Fibroblast of lung (primary cell): ENCODE results near the gene UBAP1L. TPM values are rescaled to one million over a fixed set of nuclear protein-coding genes. Genes with fewer than 3 reads are reported as not detected.
A peak's percentile ranks its signal among the peaks of the same experiment; 100 is the strongest.

ENCODE experiments used
- DNase-seq, 2 donors: peaks; one replicate each; pipeline versions ENCODE4 v3.0.0 to v3.0.0-alpha.2; 2010; ENCODE audit warnings: low read depth in 2 of 2
- H2AFZ ChIP-seq: 2 replicates; pipeline ENCODE4 v1.5.1; 2012; ENCODE audit warnings: low read length, control low read depth, inconsistent platforms
- H3K27ac ChIP-seq: 2 replicates; pipeline ENCODE4 v1.5.1; 2011; ENCODE audit warnings: low read length, control low read depth; ENCODE audit not compliant: insufficient read depth
- H3K27me3 ChIP-seq: 2 replicates; pipeline ENCODE4 v1.5.1; 2011; ENCODE audit warnings: mild to moderate bottlenecking, low read length; ENCODE audit not compliant: control insufficient read depth, insufficient read depth
- H3K36me3 ChIP-seq: 2 replicates; pipeline ENCODE4 v1.5.1; 2011; ENCODE audit warnings: low read length; ENCODE audit not compliant: control insufficient read depth, insufficient read depth
- H3K4me1 ChIP-seq: 2 replicates; pipeline ENCODE4 v1.5.1; 2011; ENCODE audit warnings: low read length; ENCODE audit not compliant: control insufficient read depth, insufficient read depth; ENCODE audit errors: extremely low read depth
- H3K4me2 ChIP-seq: 2 replicates; pipeline ENCODE4 v1.5.1; 2011; ENCODE audit warnings: low read length, control low read depth; ENCODE audit not compliant: insufficient read depth; ENCODE audit errors: extremely low read depth
- H3K4me3 ChIP-seq, 4 experiments: fragments of 200-600 bp in 1 of 4; sonication (generic) in 1 of 4; replicated peaks in 1 of 4; 2 replicates each; pipeline ENCODE4 v1.5.1; 2011 to 2016; ENCODE audit warnings: low read length in 4 of 4, low read depth in 3 of 4, mild to moderate bottlenecking in 3 of 4, control low read depth in 2 of 4, inconsistent platforms in 1 of 4, mixed read lengths in 1 of 4; ENCODE audit not compliant: insufficient read depth in 1 of 4; ENCODE audit errors: control extremely low read depth in 1 of 4
- H3K79me2 ChIP-seq: 2 replicates; pipeline ENCODE4 v1.5.1; 2012; ENCODE audit warnings: mild to moderate bottlenecking, low read length, inconsistent platforms; ENCODE audit not compliant: control insufficient read depth, insufficient read depth
- H3K9ac ChIP-seq: 2 replicates; pipeline ENCODE4 v1.5.1; 2011; ENCODE audit warnings: mild to moderate bottlenecking, low read length, control low read depth; ENCODE audit not compliant: insufficient read depth
- H3K9me3 ChIP-seq: 2 replicates; pipeline ENCODE4 v1.5.1; 2012; ENCODE audit warnings: low read depth, low read length; ENCODE audit not compliant: control insufficient read depth, insufficient read depth
- H4K20me1 ChIP-seq: 2 replicates; pipeline ENCODE4 v1.5.1; 2011; ENCODE audit warnings: low read length; ENCODE audit not compliant: control insufficient read depth, insufficient read depth; ENCODE audit errors: extremely low read depth
- CTCF ChIP-seq, 2 donors: IDR thresholded peaks in 1 of 2; conservative IDR thresholded peaks in 1 of 2; 1 replicate in 1 of 2; 2 replicates in 1 of 2; pipeline ENCODE4 v1.5.1; 2011 to 2012; ENCODE audit warnings: low read length in 2 of 2, control low read depth in 1 of 2, inconsistent platforms in 1 of 2, low read depth in 1 of 2, mild to moderate bottlenecking in 1 of 2
- EZH2 ChIP-seq: IDR thresholded peaks from 2 replicates; pipeline ENCODE4 v1.5.1; 2012; ENCODE audit warnings: low read length, control low read depth, mild to moderate bottlenecking; ENCODE audit errors: missing control alignments
- polyA plus RNA-seq, 2 donors: library from polyadenylated mRNA; depleted of rRNA in 1 of 2; stranded (reverse) in 1 of 2; unstranded in 1 of 2; fragments of >200 nt; gene quantifications; 2 replicates each; pipeline ENCODE4 v1.2.1, GENCODE V29; 2011 to 2012; ENCODE audit warnings: missing spikeins in 1 of 2
- total RNA-seq: library from RNA; depleted of rRNA; stranded (reverse); fragments of >200 nt; gene quantifications from 2 replicates; pipeline ENCODE4 v1.2.1, GENCODE V29; 2014

Gene UBAP1L
- total and polyA plus RNA-seq, 2 donors (not counting 1 experiment from before 2014, with no cell fraction given): 0.33 to 0.99 TPM

GRCh38 chr15:65056868-65057548, 58.0 kb downstream of the UBAP1L start:
- Histone ChIP-seq H3K4me2 (no peak overlapping the region), H3K4me1 (peaks cover 19% of the 10 kb centered on the region)

GRCh38 chr15:65056106-65056505, 58.9 kb downstream of the UBAP1L start:
- no peaks in the 10 kb centered on the region for H4K20me1 ChIP-seq
- H3K27me3 ChIP-seq: no peaks in the 10 kb centered on the region
- H3K9ac ChIP-seq: no peak overlapping the region
- no peak overlapping the region for H3K27ac ChIP-seq
- peaks cover 21% of the 10 kb centered on the region for H3K4me1 ChIP-seq
- no peak for DNase-seq
- TF ChIP-seq CTCF (conservative IDR thresholded peaks at IDR 0.05 in 1 of 2, IDR thresholded peaks at IDR 0.05 in 1 of 2; ENCODE audit: low read depth in 1 of 2, low read length in 2 of 2): no peak
- TF ChIP-seq EZH2: no peak
- H3K4me3 ChIP-seq: no peak overlapping the region
- no peak overlapping the region for H2AFZ ChIP-seq
- H3K36me3 ChIP-seq: peaks cover 2% of the 10 kb centered on the region
- no peaks in the 10 kb centered on the region for H3K79me2 ChIP-seq
- H3K4me2 ChIP-seq: no peak overlapping the region
- H3K9me3 ChIP-seq: no peaks in the 10 kb centered on the region

More at GRCh38 chr15:65056868-65057548, 58.0 kb downstream of the UBAP1L start:
- no peak overlapping the region for H3K27ac ChIP-seq
- H3K27me3 ChIP-seq: no peaks in the 10 kb centered on the region
- peaks cover 2% of the 10 kb centered on the region for H3K36me3 ChIP-seq
- H3K4me3 ChIP-seq: no peak overlapping the region
- no peaks in the 10 kb centered on the region for H3K9me3 ChIP-seq
- no peaks in the 10 kb centered on the region for H3K79me2 ChIP-seq
- no peak for TF ChIP-seq CTCF (conservative IDR thresholded peaks at IDR 0.05 in 1 of 2, IDR thresholded peaks at IDR 0.05 in 1 of 2; ENCODE audit: low read depth in 1 of 2, low read length in 2 of 2)
- no peak for TF ChIP-seq EZH2
- H4K20me1 ChIP-seq: no peaks in the 10 kb centered on the region
- H3K9ac ChIP-seq: no peak overlapping the region
- H2AFZ ChIP-seq: no peak overlapping the region
- peak in 1 of 2 donors; percentile 62 for DNase-seq

GRCh38 chr15:65055201-65055870, 59.7 kb downstream of the UBAP1L start:
- Histone ChIP-seq H3K4me1 (peaks cover 22% of the 10 kb centered on the region), H3K27me3 (no peaks in the 10 kb centered on the region), H4K20me1 (no peaks in the 10 kb centered on the region), H3K9ac (no peak overlapping the region), H3K36me3 (peaks cover 2% of the 10 kb centered on the region), H3K4me2 (no peak overlapping the region), H2AFZ (no peak overlapping the region), H3K27ac (no peak overlapping the region), H3K9me3 (no peaks in the 10 kb centered on the region), H3K79me2 (no peaks in the 10 kb centered on the region), H3K4me3 (no peak overlapping the region)
- DNase-seq: peak; percentile 52 to 62
- TF ChIP-seq CTCF (conservative IDR thresholded peaks at IDR 0.05 in 1 of 2, IDR thresholded peaks at IDR 0.05 in 1 of 2; ENCODE audit: low read depth in 1 of 2, low read length in 2 of 2): no peak
- TF ChIP-seq EZH2: no peak
